HepG2 (cell line): ENCODE measurements around the gene INTS3. TPM values are rescaled to one million over a fixed set of nuclear protein-coding genes. Genes with fewer than 3 reads are reported as not detected.

ENCODE experiments used
- ETV5 ChIP-seq: IDR thresholded peaks from 2 replicates; pipeline ENCODE4 v1.6.1; 2018; ENCODE audit warnings: missing biosample characterization, missing genetic modification reagents, inconsistent platforms, borderline replicate concordance
- MBD4 ChIP-seq: IDR thresholded peaks from 2 replicates; pipeline ENCODE4 v1.6.1; 2012; ENCODE audit warnings: low read length, inconsistent platforms, borderline replicate concordance
- MEF2D ChIP-seq: sonication (generic); formaldehyde crosslinking; IDR thresholded peaks from 2 replicates; pipeline ENCODE4 v1.5.1; 2020; ENCODE audit warnings: mild to moderate bottlenecking, missing genetic modification reagents
- PAX8 ChIP-seq: sonication (generic); formaldehyde crosslinking; IDR thresholded peaks from 2 replicates; pipeline ENCODE4 v1.8.0; 2022; ENCODE audit warnings: mild to moderate bottlenecking, missing genetic modification reagents, borderline replicate concordance
- SAP130 ChIP-seq: IDR thresholded peaks from 2 replicates; pipeline ENCODE4 v1.6.1; 2016; ENCODE audit warnings: low read depth
- SIN3A ChIP-seq: IDR thresholded peaks from 2 replicates; pipeline ENCODE4 v1.6.1; 2011; ENCODE audit warnings: low read depth, mild to moderate bottlenecking, control low read depth, low read length, borderline replicate concordance
- ZFP36L2 ChIP-seq: sonication (generic); formaldehyde crosslinking; IDR thresholded peaks from 2 replicates; pipeline ENCODE4 v1.4.0; 2020; ENCODE audit warnings: missing genetic modification reagents
- ZNF775 ChIP-seq: sonication (generic); formaldehyde crosslinking; IDR thresholded peaks from 2 replicates; pipeline ENCODE4 v1.4.0; 2020; ENCODE audit warnings: missing genetic modification reagents, mild to moderate bottlenecking, moderate library complexity, borderline replicate concordance
- ZNF883 ChIP-seq: sonication (generic); formaldehyde crosslinking; IDR thresholded peaks from 2 replicates; pipeline ENCODE4 v1.5.1; 2020; ENCODE audit warnings: mild to moderate bottlenecking, missing genetic modification reagents; ENCODE audit errors: not compliant biosample characterization
- polyA plus RNA-seq, 8 experiments: library from polyadenylated mRNA; depleted of rRNA in 3 of 8; stranded (reverse) in 7 of 8; unstranded in 1 of 8; fragments of >200 nt; fragmentation: Illumina TruSeq in 4 of 8; extraction: Trizol in 4 of 8; gene quantifications; 2 replicates each; pipeline versions ENCODE4 v1.2.1 to v1.2.3, GENCODE V29; 2011 to 2016; ENCODE audit warnings: low read depth in 4 of 8, missing spikeins in 1 of 8, mixed read lengths in 1 of 8; ENCODE audit not compliant: insufficient read depth in 1 of 8
- total RNA-seq, 5 experiments: library from RNA; depleted of rRNA; stranded (reverse); fragments of >200 nt; fragmentation: Illumina TruSeq; extraction: Trizol; gene quantifications; 2 replicates each; pipeline ENCODE4 v1.2.3, GENCODE V29; 2016; ENCODE audit warnings: low read depth in 1 of 5
- TF ChIP-seq, protein P1 (sequence below): sonication (generic); formaldehyde crosslinking; IDR thresholded peaks from 2 replicates; pipeline ENCODE4 v1.5.0; 2020; ENCODE audit warnings: mild to moderate bottlenecking, missing genetic modification reagents, borderline replicate concordance
- TF ChIP-seq, protein P2 (sequence below): sonication (generic); formaldehyde crosslinking; IDR thresholded peaks from 2 replicates; pipeline ENCODE4 v1.5.1; 2020; ENCODE audit warnings: mild to moderate bottlenecking, missing genetic modification reagents, borderline replicate concordance
- TF ChIP-seq, protein P3 (sequence below): sonication (generic); formaldehyde crosslinking; IDR thresholded peaks from 2 replicates; pipeline ENCODE4 v1.4.0; 2020; ENCODE audit warnings: mild to moderate bottlenecking, missing genetic modification reagents, borderline replicate concordance

The INTS3 gene
- total and polyA plus RNA-seq, 2 of the 13 experiments (the other 11 are each of a cell fraction or from before 2014, with no cell fraction given) = 17.2 to 27.2 TPM

DNA sequence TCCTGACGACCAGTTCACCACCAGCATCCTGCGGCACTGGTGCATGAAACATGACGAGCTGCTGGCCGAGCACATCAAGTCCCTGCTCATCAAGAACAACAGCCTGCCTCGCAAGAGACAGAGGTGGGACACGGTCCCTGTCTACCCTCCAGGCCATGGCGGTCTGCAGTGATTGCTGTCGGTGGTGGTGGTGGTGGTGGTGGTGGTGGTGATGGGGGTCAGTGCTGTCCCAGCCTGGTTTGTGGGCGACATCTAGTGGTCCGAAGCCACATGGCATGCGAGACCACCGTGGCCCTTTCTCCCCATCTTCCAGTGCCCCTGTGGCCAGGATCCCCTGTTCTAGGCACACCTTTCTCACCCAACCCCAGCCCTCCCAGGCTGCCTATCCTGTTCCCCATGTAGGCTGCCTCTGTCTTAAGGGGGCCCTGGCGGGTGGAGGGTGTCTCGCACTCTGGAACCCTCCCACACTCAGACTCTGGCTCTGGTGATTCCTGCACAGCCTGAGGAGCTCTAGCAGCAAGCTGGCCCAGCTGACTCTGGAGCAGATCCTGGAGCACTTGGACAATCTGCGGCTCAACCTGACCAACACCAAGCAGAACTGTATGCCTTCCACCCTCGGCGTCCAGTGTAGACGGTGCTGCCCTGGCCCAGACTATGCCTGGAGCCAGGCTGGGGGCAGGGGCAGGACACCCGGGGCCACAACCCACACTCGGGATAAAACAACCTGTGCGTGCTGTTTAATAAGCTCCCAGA, 44.2 kb downstream of the INTS3 start (continued):
- TF ChIP-seq, protein P1, sequence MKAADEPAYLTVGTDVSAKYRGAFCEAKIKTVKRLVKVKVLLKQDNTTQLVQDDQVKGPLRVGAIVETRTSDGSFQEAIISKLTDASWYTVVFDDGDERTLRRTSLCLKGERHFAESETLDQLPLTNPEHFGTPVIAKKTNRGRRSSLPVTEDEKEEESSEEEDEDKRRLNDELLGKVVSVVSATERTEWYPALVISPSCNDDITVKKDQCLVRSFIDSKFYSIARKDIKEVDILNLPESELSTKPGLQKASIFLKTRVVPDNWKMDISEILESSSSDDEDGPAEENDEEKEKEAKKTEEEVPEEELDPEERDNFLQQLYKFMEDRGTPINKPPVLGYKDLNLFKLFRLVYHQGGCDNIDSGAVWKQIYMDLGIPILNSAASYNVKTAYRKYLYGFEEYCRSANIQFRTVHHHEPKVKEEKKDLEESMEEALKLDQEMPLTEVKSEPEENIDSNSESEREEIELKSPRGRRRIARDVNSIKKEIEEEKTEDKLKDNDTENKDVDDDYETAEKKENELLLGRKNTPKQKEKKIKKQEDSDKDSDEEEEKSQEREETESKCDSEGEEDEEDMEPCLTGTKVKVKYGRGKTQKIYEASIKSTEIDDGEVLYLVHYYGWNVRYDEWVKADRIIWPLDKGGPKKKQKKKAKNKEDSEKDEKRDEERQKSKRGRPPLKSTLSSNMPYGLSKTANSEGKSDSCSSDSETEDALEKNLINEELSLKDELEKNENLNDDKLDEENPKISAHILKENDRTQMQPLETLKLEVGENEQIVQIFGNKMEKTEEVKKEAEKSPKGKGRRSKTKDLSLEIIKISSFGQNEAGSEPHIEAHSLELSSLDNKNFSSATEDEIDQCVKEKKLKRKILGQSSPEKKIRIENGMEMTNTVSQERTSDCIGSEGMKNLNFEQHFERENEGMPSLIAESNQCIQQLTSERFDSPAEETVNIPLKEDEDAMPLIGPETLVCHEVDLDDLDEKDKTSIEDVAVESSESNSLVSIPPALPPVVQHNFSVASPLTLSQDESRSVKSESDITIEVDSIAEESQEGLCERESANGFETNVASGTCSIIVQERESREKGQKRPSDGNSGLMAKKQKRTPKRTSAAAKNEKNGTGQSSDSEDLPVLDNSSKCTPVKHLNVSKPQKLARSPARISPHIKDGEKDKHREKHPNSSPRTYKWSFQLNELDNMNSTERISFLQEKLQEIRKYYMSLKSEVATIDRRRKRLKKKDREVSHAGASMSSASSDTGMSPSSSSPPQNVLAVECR = peak; percentile 33; the same call in 1 of the 2 replicates
- no peak for TF ChIP-seq MBD4
- TF ChIP-seq, protein P2, sequence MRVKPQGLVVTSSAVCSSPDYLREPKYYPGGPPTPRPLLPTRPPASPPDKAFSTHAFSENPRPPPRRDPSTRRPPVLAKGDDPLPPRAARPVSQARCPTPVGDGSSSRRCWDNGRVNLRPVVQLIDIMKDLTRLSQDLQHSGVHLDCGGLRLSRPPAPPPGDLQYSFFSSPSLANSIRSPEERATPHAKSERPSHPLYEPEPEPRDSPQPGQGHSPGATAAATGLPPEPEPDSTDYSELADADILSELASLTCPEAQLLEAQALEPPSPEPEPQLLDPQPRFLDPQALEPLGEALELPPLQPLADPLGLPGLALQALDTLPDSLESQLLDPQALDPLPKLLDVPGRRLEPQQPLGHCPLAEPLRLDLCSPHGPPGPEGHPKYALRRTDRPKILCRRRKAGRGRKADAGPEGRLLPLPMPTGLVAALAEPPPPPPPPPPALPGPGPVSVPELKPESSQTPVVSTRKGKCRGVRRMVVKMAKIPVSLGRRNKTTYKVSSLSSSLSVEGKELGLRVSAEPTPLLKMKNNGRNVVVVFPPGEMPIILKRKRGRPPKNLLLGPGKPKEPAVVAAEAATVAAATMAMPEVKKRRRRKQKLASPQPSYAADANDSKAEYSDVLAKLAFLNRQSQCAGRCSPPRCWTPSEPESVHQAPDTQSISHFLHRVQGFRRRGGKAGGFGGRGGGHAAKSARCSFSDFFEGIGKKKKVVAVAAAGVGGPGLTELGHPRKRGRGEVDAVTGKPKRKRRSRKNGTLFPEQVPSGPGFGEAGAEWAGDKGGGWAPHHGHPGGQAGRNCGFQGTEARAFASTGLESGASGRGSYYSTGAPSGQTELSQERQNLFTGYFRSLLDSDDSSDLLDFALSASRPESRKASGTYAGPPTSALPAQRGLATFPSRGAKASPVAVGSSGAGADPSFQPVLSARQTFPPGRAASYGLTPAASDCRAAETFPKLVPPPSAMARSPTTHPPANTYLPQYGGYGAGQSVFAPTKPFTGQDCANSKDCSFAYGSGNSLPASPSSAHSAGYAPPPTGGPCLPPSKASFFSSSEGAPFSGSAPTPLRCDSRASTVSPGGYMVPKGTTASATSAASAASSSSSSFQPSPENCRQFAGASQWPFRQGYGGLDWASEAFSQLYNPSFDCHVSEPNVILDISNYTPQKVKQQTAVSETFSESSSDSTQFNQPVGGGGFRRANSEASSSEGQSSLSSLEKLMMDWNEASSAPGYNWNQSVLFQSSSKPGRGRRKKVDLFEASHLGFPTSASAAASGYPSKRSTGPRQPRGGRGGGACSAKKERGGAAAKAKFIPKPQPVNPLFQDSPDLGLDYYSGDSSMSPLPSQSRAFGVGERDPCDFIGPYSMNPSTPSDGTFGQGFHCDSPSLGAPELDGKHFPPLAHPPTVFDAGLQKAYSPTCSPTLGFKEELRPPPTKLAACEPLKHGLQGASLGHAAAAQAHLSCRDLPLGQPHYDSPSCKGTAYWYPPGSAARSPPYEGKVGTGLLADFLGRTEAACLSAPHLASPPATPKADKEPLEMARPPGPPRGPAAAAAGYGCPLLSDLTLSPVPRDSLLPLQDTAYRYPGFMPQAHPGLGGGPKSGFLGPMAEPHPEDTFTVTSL (CRISPR knock-in tag) = no peak
- no peak for TF ChIP-seq ZNF775
- no peak for TF ChIP-seq MEF2D (CRISPR knock-in tag)
- no peak for TF ChIP-seq SAP130
- peak; percentile 31 for TF ChIP-seq ZNF883 (CRISPR knock-in tag)
- no peak for TF ChIP-seq ETV5 (CRISPR knock-in tag)
- TF ChIP-seq PAX8 (CRISPR knock-in tag) = no peak
- no peak for TF ChIP-seq SIN3A
- no peak for TF ChIP-seq ZFP36L2
- TF ChIP-seq, protein P3, sequence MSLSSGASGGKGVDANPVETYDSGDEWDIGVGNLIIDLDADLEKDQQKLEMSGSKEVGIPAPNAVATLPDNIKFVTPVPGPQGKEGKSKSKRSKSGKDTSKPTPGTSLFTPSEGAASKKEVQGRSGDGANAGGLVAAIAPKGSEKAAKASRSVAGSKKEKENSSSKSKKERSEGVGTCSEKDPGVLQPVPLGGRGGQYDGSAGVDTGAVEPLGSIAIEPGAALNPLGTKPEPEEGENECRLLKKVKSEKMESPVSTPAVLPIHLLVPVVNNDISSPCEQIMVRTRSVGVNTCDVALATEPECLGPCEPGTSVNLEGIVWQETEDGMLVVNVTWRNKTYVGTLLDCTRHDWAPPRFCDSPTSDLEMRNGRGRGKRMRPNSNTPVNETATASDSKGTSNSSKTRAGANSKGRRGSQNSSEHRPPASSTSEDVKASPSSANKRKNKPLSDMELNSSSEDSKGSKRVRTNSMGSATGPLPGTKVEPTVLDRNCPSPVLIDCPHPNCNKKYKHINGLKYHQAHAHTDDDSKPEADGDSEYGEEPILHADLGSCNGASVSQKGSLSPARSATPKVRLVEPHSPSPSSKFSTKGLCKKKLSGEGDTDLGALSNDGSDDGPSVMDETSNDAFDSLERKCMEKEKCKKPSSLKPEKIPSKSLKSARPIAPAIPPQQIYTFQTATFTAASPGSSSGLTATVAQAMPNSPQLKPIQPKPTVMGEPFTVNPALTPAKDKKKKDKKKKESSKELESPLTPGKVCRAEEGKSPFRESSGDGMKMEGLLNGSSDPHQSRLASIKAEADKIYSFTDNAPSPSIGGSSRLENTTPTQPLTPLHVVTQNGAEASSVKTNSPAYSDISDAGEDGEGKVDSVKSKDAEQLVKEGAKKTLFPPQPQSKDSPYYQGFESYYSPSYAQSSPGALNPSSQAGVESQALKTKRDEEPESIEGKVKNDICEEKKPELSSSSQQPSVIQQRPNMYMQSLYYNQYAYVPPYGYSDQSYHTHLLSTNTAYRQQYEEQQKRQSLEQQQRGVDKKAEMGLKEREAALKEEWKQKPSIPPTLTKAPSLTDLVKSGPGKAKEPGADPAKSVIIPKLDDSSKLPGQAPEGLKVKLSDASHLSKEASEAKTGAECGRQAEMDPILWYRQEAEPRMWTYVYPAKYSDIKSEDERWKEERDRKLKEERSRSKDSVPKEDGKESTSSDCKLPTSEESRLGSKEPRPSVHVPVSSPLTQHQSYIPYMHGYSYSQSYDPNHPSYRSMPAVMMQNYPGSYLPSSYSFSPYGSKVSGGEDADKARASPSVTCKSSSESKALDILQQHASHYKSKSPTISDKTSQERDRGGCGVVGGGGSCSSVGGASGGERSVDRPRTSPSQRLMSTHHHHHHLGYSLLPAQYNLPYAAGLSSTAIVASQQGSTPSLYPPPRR (CRISPR knock-in tag) = no peak
